ENCODE results near the gene TNFRSF1A. TPM values are rescaled to one million over a fixed set of nuclear protein-coding genes. Genes with fewer than 3 reads are reported as not detected.

TNFRSF1A gene
- total RNA-seq, 1 experiment from 2014 or later = 103 TPM

GRCh38 chr12:6311822-6312528 lies 29.9 kb downstream of the TNFRSF1A start:
- Mint-ChIP-seq H3K36me3 (ENCODE audit: insufficient read depth, unreplicated experiment) (no peaks in the 10 kb centered on the region), H3K4me1 (ENCODE audit: insufficient read depth, unreplicated experiment) (peaks cover 14% of the 10 kb centered on the region), H3K9me3 (ENCODE audit: unreplicated experiment) (no peaks in the 10 kb centered on the region), H3K27ac (ENCODE audit: low read depth, unreplicated experiment) (peak overlapping the region; percentile 54), H3K4me3 (ENCODE audit: unreplicated experiment) (peak overlapping the region; percentile 24), H3K27me3 (ENCODE audit: insufficient read depth, unreplicated experiment) (no peaks in the 10 kb centered on the region)
- intact Hi-C loops (cut with micrococcal nuclease) = no loop called here
- no peak for DNase-seq (ENCODE audit: unreplicated experiment)
- ChIA-PET POLR2A (interaction anchor here (0.7 to 3.9 kb wide), 20 partner anchors 11 to 154 kb away, joined by 3 to 27 read pairs (median 6); partner anchors contain the start of genes LTBR, SCNN1A and TNFRSF1A), CTCF (interaction anchor here (0.7 to 3.2 kb wide), 4 partner anchors 23 to 169 kb away, joined by 3 to 20 read pairs (median 6); no protein-coding TSS in a partner anchor)
- BruUV-seq (replicated peaks) = no TSS peak
- TF ChIP-seq CTCF (IDR thresholded peaks at IDR 0.05; ENCODE audit: unreplicated experiment) = no peak

- H3K27ac Mint-ChIP-seq (ENCODE audit: low read depth, unreplicated experiment) = no peak overlapping the region
- H3K4me1 Mint-ChIP-seq (ENCODE audit: insufficient read depth, unreplicated experiment) = peaks cover 14% of the 10 kb centered on the region
- no peak for TF ChIP-seq CTCF (IDR thresholded peaks at IDR 0.05; ENCODE audit: unreplicated experiment)
- H3K4me3 Mint-ChIP-seq (ENCODE audit: unreplicated experiment) = no peak overlapping the region
- no peak for DNase-seq (ENCODE audit: unreplicated experiment)
- H3K36me3 Mint-ChIP-seq (ENCODE audit: insufficient read depth, unreplicated experiment) = no peaks in the 10 kb centered on the region
- CTCF ChIA-PET = interaction anchor here (0.6 kb wide), 1 partner anchor 22 kb away, joined by 3 read pairs; no protein-coding TSS in a partner anchor
- no peaks in the 10 kb centered on the region for H3K27me3 Mint-ChIP-seq (ENCODE audit: insufficient read depth, unreplicated experiment)
- POLR2A ChIA-PET = interaction anchor here (1.2 to 1.4 kb wide), 2 partner anchors 16 to 21 kb away, joined by 4 read pairs; no protein-coding TSS in a partner anchor
- intact Hi-C loops (cut with micrococcal nuclease) = no loop called here
- H3K9me3 Mint-ChIP-seq (ENCODE audit: unreplicated experiment) = no peaks in the 10 kb centered on the region
- BruUV-seq (replicated peaks) = no TSS peak
Measured at GRCh38 chr12:6310771-6311610, 30.9 kb downstream of the TNFRSF1A start.

GRCh38 chr12:6307529-6307928 lies 34.3 kb downstream of the TNFRSF1A start:
- POLR2A ChIA-PET = interaction anchor here (0.7 kb wide), 2 partner anchors 19 to 67 kb away, joined by 3 to 4 read pairs; no protein-coding TSS in a partner anchor
- Mint-ChIP-seq H3K4me3 (ENCODE audit: unreplicated experiment) (no peak overlapping the region), H3K36me3 (ENCODE audit: insufficient read depth, unreplicated experiment) (no peaks in the 10 kb centered on the region), H3K4me1 (ENCODE audit: insufficient read depth, unreplicated experiment) (peaks cover 11% of the 10 kb centered on the region), H3K27me3 (ENCODE audit: insufficient read depth, unreplicated experiment) (peaks cover 15% of the 10 kb centered on the region), H3K27ac (ENCODE audit: low read depth, unreplicated experiment) (no peak overlapping the region), H3K9me3 (ENCODE audit: unreplicated experiment) (no peaks in the 10 kb centered on the region)
- no peak for DNase-seq (ENCODE audit: unreplicated experiment)
- intact Hi-C loops (cut with micrococcal nuclease) = no loop called here
- no TSS peak for BruUV-seq (replicated peaks)
- no peak for TF ChIP-seq CTCF (IDR thresholded peaks at IDR 0.05; ENCODE audit: unreplicated experiment)
- CTCF ChIA-PET = interaction anchor here (0.7 to 2.4 kb wide), 4 partner anchors 19 to 319 kb away, joined by 3 to 9 read pairs (median 6); no protein-coding TSS in a partner anchor
